NCI-H1092 treated with DMSO at 0.1 percent for 48 hours (cell line): ENCODE data around the gene GSTM5.
"Not testable (repeated sequence)": the region's sequence is repeated elsewhere in the genome, so short reads cannot be mapped to it uniquely, and the experiment has no call there.

ENCODE experiments used
- DNase-seq: peaks from one replicate; lab custom pipeline; 2025; lab: John Stamatoyannopoulos, UW

GSTM5 gene

GRCh38 chr1:109762039-109762585, 50.1 kb downstream of the GSTM5 start:
- no peak for DNase-seq

DNA sequence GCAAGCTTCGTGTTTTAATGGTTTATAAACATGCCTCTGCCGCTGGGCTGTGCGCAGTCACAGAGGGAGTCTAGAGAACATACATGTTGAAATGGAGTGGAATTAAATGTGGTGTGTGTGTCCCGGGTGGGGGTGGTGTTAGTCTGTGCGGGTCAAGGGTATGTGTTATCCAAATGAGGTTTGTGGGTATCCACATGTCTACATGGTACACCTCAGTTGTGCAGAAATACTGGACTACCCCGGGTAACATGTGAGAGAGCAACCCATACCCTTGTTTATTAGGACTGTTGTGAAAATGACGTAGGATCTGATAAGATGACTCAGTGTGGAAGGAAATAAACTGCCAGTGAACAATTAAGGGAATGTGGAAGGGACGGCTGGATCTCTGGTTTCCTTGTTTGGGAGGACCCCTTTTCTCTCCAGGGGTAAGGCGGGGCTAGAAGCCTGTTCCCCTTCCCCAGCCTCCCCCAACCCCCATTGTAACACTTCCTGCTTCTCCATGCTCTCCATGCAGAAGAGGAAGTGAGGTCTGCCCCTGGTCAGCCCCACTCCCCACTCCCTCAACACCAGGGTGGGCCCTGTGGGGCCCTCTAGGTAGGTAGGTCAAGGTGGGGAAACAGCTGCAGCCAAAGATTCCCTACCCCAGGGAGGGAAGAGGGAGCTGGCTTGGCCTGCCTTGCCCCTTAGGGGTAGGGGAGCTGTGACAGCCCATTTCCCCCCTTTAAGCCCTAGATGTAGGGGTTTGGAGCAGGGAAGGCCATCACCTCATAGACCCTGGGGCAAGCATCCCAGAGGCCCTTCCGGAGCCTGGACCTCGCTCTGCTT, 51.0 kb downstream of the GSTM5 start:
- no peak for DNase-seq

DNA sequence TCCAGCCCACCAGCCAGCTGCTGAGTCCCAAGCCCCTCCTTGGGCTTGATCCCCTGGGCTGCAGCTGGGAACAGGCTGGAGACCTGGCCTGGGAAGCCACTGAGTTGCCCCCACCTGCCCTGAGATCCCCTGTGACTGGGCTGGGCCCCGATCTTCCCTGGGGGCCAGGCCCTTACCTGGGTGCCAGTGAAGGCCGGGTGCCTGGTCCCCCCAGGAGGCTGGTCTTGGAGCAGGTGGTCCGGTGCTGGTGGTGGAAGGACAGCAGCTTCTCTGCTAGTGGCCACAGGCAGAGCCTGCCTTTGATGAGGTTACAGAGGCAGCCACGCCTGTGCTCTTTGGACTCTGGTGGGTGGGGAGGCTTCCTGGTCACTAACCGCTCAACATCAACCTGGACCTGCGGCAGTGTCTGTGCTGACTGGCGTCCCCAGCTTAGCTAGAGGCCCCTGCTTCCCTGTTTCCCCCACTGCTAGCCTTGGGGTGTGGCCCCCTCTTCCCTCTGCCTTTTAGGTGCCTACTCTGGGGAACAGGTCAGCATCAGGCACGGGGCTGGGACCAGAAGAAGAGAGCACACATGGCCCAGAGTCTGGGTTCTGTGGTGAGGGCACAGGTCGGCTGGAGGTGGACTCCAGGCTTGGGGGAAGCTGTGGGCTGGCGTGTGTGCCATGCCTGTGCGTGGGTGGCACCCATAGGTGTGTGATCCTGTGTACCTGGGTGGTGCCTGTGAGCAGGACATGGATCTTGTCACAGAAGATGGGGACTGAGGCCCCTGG, 51.8 kb downstream of the GSTM5 start, which contains the start of gene EPS8L3:
Gene EPS8L3, minus strand, starts transcription at position 278 of the 770 bp plus-strand sequence. CDS start 2,174 bp downstream, outside the sequence.
- no peak for DNase-seq

- DNase-seq = no peak
Measured at GRCh38 chr1:109764561-109765482, 52.8 kb downstream of the GSTM5 start.

GRCh38 chr1:109765483-109765815, 53.4 kb downstream of the GSTM5 start:
- DNase-seq = no peak

GRCh38 chr1:109765896-109766615, 54.0 kb downstream of the GSTM5 start:
- no peak for DNase-seq

DNA sequence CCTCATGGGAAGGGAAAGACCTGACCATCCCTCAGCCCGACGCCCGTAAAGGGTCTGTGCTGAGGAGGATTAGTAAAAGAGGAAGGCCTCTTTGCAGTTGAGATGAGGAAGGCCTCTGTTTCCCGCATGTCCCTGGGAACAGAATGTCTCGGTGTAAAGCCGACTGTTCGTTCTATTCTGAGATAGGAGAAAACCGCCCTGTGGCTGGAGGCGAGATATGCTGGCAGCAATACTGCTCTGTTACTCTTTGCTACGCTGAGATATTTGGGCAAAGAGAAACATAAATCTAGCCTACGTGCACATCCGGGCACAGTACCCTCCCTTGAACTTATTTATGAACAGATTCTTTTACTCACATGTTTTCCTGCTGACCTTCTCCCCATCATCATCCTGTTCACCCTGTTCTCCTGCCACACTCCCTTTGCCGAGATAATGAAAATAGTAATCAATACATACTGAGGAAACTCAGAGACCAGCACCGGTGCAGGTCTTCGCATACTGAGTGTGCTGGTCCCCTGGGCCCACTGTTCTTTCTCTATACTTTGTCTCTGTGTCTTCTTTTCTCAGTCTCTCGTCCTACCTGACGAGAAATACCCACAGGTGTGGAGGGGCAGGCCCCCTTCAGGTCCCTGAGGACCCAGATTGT, 55.1 kb downstream of the GSTM5 start:
- not testable (repeated sequence) for DNase-seq
